Fibroblast of villous mesenchyme (primary cell): ENCODE measurements around the gene CAMK2A. TPM values are rescaled to one million over a fixed set of nuclear protein-coding genes. Genes with fewer than 3 reads are reported as not detected.
"Not testable (repeated sequence)": the region's sequence is repeated elsewhere in the genome, so short reads cannot be mapped to it uniquely, and the experiment has no call there.

Source experiments
- DNase-seq: peaks from one replicate; pipeline ENCODE4 v3.0.0-alpha.2; 2010; ENCODE audit warnings: low read depth
- H3K4me3 ChIP-seq: 2 replicates; pipeline ENCODE4 v1.5.1; 2011; ENCODE audit warnings: low read depth, mild to moderate bottlenecking, low read length
- CTCF ChIP-seq: IDR thresholded peaks from 2 replicates; pipeline ENCODE4 v1.5.1; 2012; ENCODE audit warnings: low read depth, mild to moderate bottlenecking, low read length; ENCODE audit not compliant: insufficient read depth
- total RNA-seq: library from RNA; depleted of rRNA; stranded (reverse); fragments of >200 nt; gene quantifications from 2 replicates; pipeline ENCODE4 v1.2.3, GENCODE V29; 2012

CAMK2A gene
- total RNA-seq, 1 donor: 1.3 TPM

- TF ChIP-seq CTCF: no peak
- no peak for DNase-seq
Observed at GRCh38 chr5:150253416-150254208, 36.0 kb downstream of the CAMK2A start.

GRCh38 chr5:150252489-150252888, 37.1 kb downstream of the CAMK2A start:
- no peak for TF ChIP-seq CTCF

More at GRCh38 chr5:150253416-150254208, 36.0 kb downstream of the CAMK2A start:
- no peak overlapping the region for H3K4me3 ChIP-seq

GRCh38 chr5:150251504-150251903, 38.1 kb downstream of the CAMK2A start:
- no peak overlapping the region for H3K4me3 ChIP-seq
- TF ChIP-seq CTCF: no peak
- DNase-seq: no peak

More at GRCh38 chr5:150252489-150252888, 37.1 kb downstream of the CAMK2A start:
- no peak for DNase-seq
- no peak overlapping the region for H3K4me3 ChIP-seq

GRCh38 chr5:150249744-150250143, 39.8 kb downstream of the CAMK2A start:
- no peak overlapping the region for H3K4me3 ChIP-seq
- no peak for TF ChIP-seq CTCF
- DNase-seq: no peak

- no peak for TF ChIP-seq CTCF
- no peak for DNase-seq
- H3K4me3 ChIP-seq: no peak overlapping the region
Observed at GRCh38 chr5:150248946-150249345, 40.6 kb downstream of the CAMK2A start.

- not testable (repeated sequence) for H3K4me3 ChIP-seq, DNase-seq
Observed at GRCh38 chr5:150248493-150248892, 41.1 kb downstream of the CAMK2A start.

- TF ChIP-seq CTCF: no peak
- no peak for DNase-seq
- no peak overlapping the region for H3K4me3 ChIP-seq
Observed at GRCh38 chr5:150247726-150248125, 41.8 kb downstream of the CAMK2A start.
